ENCODE results near the gene GGA3. TPM values are rescaled to one million over a fixed set of nuclear protein-coding genes. Genes with fewer than 3 reads are reported as not detected.
"Not testable (repeated sequence)": the region's sequence is repeated elsewhere in the genome, so short reads cannot be mapped to it uniquely, and the experiment has no call there.

Gene GGA3
- total RNA-seq, 1 donor from 2014 or later = 24.2 TPM

- intact Hi-C loops (cut with DNase I); DNase-seq (ENCODE audit: low spot score): not testable (repeated sequence)
Observed at GRCh38 chr17:75255954-75256698, 5.3 kb downstream of the GGA3 start.

- intact Hi-C loops (cut with DNase I) = no loop called here
Observed at GRCh38 chr17:75252039-75252816, 9.2 kb downstream of the GGA3 start.

GRCh38 chr17:75250009-75250471 is 11.4 kb downstream of the GGA3 start:
- no peak for DNase-seq (ENCODE audit: low spot score)
- intact Hi-C loops (cut with DNase I) = no loop called here

More at GRCh38 chr17:75252039-75252816, 9.2 kb downstream of the GGA3 start:
- DNase-seq (ENCODE audit: low spot score) = no peak

DNA sequence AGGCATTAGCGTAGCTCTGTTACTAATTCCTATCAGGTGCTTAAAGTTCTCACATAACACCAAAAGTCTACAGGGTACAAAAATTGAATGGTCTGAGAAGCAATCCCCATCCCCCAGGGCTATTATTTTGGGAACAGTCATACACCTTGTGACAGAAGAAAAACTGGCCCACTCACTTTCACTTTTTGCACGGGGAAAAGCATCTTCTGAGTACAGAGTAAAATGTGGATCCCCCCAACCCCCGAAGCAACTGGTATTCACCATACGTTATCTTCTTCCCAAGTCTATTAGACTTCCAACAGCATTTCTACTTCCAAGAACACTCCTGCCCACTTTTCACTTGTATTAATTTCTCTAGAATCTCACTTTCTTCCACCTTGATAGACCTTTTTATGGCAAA is 11.8 kb downstream of the GGA3 start:
- intact Hi-C loops (cut with DNase I) = no loop called here
- no peak for DNase-seq (ENCODE audit: low spot score)

DNA sequence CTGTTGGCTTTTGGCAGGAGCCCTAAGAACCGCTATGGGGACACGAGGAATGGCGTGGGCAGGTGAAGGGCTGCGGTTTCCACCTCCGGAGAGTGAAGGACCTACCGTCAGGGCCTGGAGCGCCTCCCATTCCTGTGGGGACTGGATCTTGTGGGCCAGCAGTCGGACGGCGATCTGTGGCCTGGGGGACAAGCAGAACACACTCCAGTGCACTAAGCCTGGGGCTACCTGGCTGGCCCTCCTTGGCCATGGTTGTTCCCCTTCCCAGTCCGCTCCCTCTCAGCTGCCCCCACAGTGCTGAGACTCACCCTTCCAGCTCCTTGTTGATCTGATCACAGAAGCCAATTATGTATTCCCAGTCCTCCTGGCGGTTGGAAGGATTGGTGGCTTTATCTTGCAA is 15.0 kb downstream of the GGA3 start:
- intact Hi-C loops (cut with DNase I) = no loop called here
- DNase-seq (ENCODE audit: low spot score) = no peak

GRCh38 chr17:75245011-75245410 is 16.4 kb downstream of the GGA3 start:
- no peak for DNase-seq (ENCODE audit: low spot score)
- intact Hi-C loops (cut with DNase I) = no loop called here

GRCh38 chr17:75244133-75244866 is 17.1 kb downstream of the GGA3 start:
- no peak for DNase-seq (ENCODE audit: low spot score)
- intact Hi-C loops (cut with DNase I) = no loop called here

GRCh38 chr17:75242461-75243042 is 18.9 kb downstream of the GGA3 start:
- intact Hi-C loops (cut with DNase I) = no loop called here
- no peak for DNase-seq (ENCODE audit: low spot score)

DNA sequence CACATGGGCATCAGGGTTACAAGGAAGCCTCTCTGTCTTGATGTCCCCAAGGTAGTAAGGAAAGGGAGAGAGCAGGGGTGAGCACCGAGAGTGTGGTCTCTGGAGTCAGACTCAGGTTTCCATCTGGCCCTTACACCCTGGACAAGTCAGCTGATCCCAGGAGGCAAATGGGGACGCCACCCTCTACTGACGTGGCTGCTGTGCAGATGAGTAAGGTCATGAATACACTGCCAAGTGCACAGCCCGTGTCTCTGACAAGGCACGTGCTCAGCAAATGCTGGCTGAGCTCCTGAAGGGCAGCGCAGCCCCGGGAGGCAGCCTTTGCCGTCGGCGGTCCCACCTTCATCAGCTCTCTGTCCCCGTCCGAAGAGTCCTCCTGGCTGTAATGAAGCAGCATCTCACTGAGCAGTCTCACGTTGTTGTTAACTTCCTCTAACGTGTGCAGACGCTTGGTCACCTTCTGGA is 19.4 kb downstream of the GGA3 start:
- intact Hi-C loops (cut with DNase I) = no loop called here
- no peak for DNase-seq (ENCODE audit: low spot score)

GRCh38 chr17:75241502-75241901 is 19.9 kb downstream of the GGA3 start:
- no peak for DNase-seq (ENCODE audit: low spot score)
- intact Hi-C loops (cut with DNase I) = no loop called here

GRCh38 chr17:75241143-75241430 is 20.3 kb downstream of the GGA3 start:
- intact Hi-C loops (cut with DNase I) = no loop called here
- DNase-seq (ENCODE audit: low spot score) = no peak

DNA sequence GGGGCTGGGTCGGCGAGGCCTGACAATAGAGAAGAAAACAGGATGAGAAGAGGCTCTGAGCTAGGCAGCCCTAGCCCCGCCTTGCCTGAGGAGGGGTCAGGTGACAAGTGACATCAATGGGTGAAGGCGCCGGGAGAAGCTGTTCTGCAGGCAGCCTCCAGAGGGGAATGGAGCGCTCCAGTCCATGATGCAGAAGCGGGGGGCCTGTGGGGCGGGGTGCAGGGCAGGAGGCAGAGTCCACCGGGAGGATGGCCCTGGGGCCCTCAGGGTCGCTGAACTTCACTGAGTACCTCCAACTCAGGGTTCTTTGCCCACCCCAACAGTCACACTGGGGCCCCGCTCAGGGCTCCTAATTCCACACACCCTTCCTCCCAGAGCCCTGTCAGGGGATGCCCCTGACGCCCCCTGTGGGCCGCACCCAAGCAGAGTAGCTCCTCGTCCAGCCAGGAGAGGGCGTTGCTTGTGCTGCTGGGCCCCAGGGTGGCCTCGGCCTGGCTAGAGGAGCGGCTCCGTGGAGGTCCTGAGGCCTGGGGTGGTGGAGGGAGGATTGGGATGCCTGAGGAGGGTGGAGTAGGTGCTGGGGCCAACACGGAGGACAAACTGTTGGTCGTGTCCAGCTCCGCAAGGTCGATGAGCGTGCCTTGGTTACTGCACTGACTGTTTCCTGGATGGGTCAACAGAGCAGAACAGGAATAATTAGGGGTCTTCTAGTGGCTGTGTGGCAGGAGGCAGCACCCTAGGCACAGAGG is 20.8 kb downstream of the GGA3 start:
- no peak for DNase-seq (ENCODE audit: low spot score)
- intact Hi-C loops (cut with DNase I) = no loop called here

GRCh38 chr17:75239778-75240393 is 21.5 kb downstream of the GGA3 start:
- intact Hi-C loops (cut with DNase I) = no loop called here
- DNase-seq (ENCODE audit: low spot score) = no peak

GRCh38 chr17:75239214-75239613 is 22.2 kb downstream of the GGA3 start:
- intact Hi-C loops (cut with DNase I) = no loop called here
- no peak for DNase-seq (ENCODE audit: low spot score)

DNA sequence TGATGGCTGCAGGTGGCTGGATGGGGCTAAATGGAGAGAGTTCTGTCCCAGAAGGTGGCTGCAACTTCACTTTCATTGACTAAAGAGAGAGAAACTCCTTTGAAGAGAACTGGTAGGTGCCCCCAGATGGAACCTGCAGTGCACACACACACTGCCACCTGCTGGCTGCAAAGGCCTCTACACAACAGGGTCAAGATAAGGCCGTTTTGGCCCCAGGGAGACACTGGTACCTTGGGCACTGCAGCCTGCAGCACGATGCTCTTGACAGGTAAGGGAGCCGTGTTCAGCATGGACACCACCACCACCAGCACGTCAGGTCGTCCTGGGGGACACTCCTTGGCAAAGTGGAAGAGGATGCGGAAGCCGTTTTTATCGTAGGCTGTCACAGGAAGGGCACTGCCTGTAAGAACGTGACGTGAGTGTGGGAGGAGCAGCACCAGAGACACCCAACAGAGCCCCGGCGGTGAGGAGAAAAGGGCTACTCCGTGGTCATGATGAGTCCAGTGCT is 22.7 kb downstream of the GGA3 start:
- intact Hi-C loops (cut with DNase I) = no loop called here
- no peak for DNase-seq (ENCODE audit: low spot score)

DNA sequence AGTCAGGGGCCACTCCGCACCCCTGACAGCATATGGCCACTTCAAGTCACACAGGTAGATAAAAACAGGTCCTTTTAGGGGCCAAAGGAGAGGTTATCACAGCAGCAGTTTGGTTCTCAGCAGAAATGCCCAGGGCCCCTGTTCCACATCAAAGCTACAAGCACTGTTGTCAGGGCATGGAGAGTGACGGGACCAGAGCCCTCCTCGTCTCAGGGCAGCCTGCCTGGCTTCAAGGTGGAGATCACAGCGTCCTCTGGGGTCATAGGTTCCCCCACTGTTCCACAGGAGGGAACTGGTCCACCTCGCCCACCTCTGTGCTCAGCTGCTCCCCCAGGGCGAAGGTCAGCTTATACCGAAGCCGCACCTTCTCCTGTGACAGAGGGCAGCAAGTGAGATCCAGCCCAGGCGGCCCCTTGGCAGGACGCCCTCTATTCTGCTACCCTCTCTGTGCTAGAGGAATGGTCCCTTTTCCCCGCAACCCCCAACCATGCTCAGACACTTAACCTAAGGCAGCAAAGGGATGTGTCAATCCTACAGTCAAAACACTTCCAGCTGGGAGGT is 23.3 kb downstream of the GGA3 start:
- intact Hi-C loops (cut with DNase I) = no loop called here

DNA sequence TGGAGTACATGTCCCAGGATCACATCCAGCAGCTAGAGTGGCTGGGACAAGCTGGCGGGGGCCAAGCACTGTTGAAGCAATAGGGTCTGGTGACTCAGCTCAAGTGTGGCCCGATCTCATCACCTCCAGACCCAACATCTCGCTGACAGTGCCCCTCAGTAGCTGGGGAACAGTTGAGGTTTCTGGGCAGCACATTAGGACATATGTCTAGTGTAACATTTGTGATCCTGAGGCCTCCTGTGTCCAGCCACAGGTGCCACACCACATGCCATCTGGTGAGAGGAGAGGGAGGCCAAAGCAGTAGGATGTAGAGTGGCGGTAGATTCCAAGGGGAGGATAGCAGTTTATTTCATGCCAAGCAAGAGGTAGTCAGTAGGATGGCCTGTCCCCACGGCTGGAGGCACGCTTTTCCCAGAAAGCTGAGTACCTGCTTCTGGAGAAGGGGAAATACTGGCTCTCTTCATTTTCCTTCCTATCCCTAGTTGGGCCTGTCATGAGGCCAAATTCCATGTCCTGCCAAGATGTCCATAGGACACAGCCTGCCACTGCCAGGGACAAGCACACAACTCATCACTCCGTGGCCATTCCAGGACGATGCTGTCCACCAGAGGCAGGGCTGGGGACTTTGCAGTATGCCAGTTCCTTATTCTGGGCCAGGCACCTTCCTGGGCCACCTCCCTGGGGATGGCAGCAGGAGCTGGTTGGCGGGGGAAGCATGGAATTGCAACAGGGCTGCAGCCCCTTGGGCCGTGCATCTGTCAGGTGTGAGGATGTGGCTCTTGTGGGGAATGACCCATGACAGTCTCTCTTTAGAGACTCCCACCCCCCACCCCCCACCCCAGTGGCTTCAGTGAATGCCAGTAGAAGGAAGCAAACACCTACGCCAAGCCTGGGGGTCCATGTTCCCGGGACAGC is 24.0 kb downstream of the GGA3 start:
- no peak for DNase-seq (ENCODE audit: low spot score)
- intact Hi-C loops (cut with DNase I) = no loop called here

More for the DNA sequence above, 23.3 kb downstream of the GGA3 start:
- DNase-seq (ENCODE audit: low spot score) = no peak
